GM12891 (cell line): ENCODE measurements around the gene TMCC1.

Experiments
- POLR2A ChIP-seq: IDR thresholded peaks from 2 replicates; pipeline ENCODE4 v1.6.1; 2011; ENCODE audit warnings: low read depth, low read length, control low read depth
- POLR2AphosphoS5 ChIP-seq: IDR thresholded peaks from 2 replicates; pipeline ENCODE4 v1.6.1; 2011; ENCODE audit warnings: low read depth, low read length, control low read depth

DNA sequence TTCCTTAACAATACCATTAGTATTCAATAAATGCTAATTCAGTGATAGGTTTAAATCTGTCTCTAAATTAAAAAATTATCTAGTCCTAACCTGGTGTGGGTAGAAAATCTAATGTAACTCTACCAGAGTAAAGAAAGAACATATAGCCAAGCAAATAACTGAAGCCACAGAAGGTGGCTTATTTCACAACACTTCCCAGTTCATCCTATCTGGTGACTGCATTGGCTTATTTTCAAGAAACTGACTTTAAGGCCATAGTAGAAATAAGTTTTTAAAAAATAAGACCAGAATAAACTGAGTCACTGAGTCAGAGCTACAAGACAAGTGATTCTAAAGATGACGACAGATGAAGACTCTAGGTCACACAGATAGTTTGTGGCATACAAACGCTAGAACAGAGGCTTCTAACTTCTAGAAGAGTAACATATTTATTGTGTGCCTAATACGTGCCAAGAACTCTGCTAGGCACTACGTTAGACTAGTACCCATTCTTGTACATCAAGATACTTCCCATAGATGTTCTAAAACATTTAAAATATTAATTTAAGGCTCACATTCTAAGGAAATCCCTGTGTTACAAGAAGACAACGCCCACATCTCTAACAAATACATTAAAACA is 25.9 kb downstream of the TMCC1 start:
- TF ChIP-seq POLR2A (no peak), POLR2AphosphoS5 (no peak)
